Iris pigment epithelial cell (primary cell): Measurements from ENCODE around the gene DNAJC6.
"Not testable (repeated sequence)": the region's sequence is repeated elsewhere in the genome, so short reads cannot be mapped to it uniquely, and the experiment has no call there.

Experiments used
- DNase-seq: peaks from one replicate; pipeline ENCODE4 v3.0.0-alpha.2; 2011; ENCODE audit warnings: low read depth

Gene DNAJC6

GRCh38 chr1:65309304-65310077 is at the start of gene DNAJC6:
TSS of gene DNAJC6 (plus strand) at chr1:65309543. CDS start at chr1:65309746, 203 bp downstream.
- peak; percentile 63 for DNase-seq

GRCh38 chr1:65259816-65260215 is 49.5 kb upstream of the DNAJC6 start:
- no peak for DNase-seq

GRCh38 chr1:65260851-65261473 is 48.4 kb upstream of the DNAJC6 start:
- DNase-seq = peak; percentile 66

- DNase-seq = no peak
Observed at GRCh38 chr1:65263286-65263685, 46.1 kb upstream of the DNAJC6 start.

- DNase-seq = peak; percentile 44
Observed at GRCh38 chr1:65264197-65264929, 45.0 kb upstream of the DNAJC6 start.

- DNase-seq = no peak
Observed at GRCh38 chr1:65265296-65265650, 44.1 kb upstream of the DNAJC6 start.

GRCh38 chr1:65265651-65266351 is 43.5 kb upstream of the DNAJC6 start:
- DNase-seq = no peak

- no peak for DNase-seq
Observed at GRCh38 chr1:65266476-65266875, 42.9 kb upstream of the DNAJC6 start.

- no peak for DNase-seq
Observed at GRCh38 chr1:65267271-65267670, 42.1 kb upstream of the DNAJC6 start.

- DNase-seq = no peak
Observed at GRCh38 chr1:65267683-65268082, 41.7 kb upstream of the DNAJC6 start.

- no peak for DNase-seq
Observed at GRCh38 chr1:65269612-65270011, 39.7 kb upstream of the DNAJC6 start.

GRCh38 chr1:65276197-65276939 is 33.0 kb upstream of the DNAJC6 start:
- no peak for DNase-seq

- no peak for DNase-seq
Observed at GRCh38 chr1:65277605-65278347, 31.6 kb upstream of the DNAJC6 start.

GRCh38 chr1:65278376-65279069 is 30.8 kb upstream of the DNAJC6 start:
- DNase-seq = no peak

- DNase-seq = no peak
Observed at GRCh38 chr1:65279070-65279779, 30.1 kb upstream of the DNAJC6 start.

GRCh38 chr1:65281846-65282245 is 27.5 kb upstream of the DNAJC6 start:
- no peak for DNase-seq

GRCh38 chr1:65284229-65284628 is 25.1 kb upstream of the DNAJC6 start:
- no peak for DNase-seq

- no peak for DNase-seq
Observed at GRCh38 chr1:65289449-65289848, 19.9 kb upstream of the DNAJC6 start.

- DNase-seq = not testable (repeated sequence)
Observed at GRCh38 chr1:65291818-65292217, 17.5 kb upstream of the DNAJC6 start.
